ENCODE measurements around the gene LIPC. TPM values are rescaled to one million over a fixed set of nuclear protein-coding genes. Genes with fewer than 3 reads are reported as not detected.

The LIPC gene
- polyA plus RNA-seq, 1 donor (not counting 4 experiments of a cell fraction or from before 2014, with no cell fraction given), result not detected

DNA sequence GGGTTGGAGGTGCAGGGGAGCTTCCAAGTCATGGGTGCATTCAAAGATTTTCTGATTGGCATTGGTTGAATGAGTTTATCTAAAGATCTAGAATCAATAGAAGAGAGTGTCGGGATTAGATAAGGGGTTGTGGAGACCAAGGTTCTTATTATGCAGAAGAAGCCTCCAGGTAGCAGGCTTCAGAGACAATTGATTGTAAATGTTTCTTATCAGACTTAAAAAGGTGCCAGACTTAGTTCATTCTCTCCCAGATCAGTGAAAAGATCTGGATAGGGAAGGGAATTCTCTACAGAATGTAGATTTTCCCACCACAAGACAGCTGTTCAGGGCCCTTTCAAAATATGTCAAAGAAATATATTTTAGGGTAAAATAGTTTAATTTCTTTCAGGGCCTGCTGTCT lies 129.5 kb downstream of the LIPC start:
- no peak overlapping the region for H3K9ac ChIP-seq (ENCODE audit: control insufficient read depth, extremely low read depth, insufficient read depth, low read length)
- H3K4me2 ChIP-seq (ENCODE audit: control insufficient read depth, extremely low read depth, insufficient read depth, low read depth, low read length), result no peak overlapping the region
- DNase-seq (ENCODE audit: low read depth, low spot score), result no peak
- peaks cover 2% of the 10 kb centered on the region for H3K4me1 ChIP-seq (ENCODE audit: control insufficient read depth, extremely low read depth, insufficient read depth, low read length)
- H3K36me3 ChIP-seq (ENCODE audit: control insufficient read depth in 2 of 2, extremely low read depth in 1 of 2, insufficient read depth in 2 of 2, low read length in 2 of 2), result no peaks in the 10 kb centered on the region
- H3K27ac ChIP-seq (ENCODE audit: control insufficient read depth, insufficient read depth, low read length), result no peak overlapping the region
- no peak for FAIRE-seq
- no peaks in the 10 kb centered on the region for H3K9me1 ChIP-seq (ENCODE audit: control insufficient read depth, extremely low read depth, insufficient read depth, low read length)
- H4K20me1 ChIP-seq (ENCODE audit: control insufficient read depth, extremely low read depth, insufficient read depth, low read length), result no peaks in the 10 kb centered on the region
- no peaks in the 10 kb centered on the region for H3K9me3 ChIP-seq (ENCODE audit: control insufficient read depth, low read depth, low read length)
- no peaks in the 10 kb centered on the region for H3K27me3 ChIP-seq (ENCODE audit: control insufficient read depth, extremely low read depth, insufficient read depth, low read length)
- no peak overlapping the region for H3K4me3 ChIP-seq (ENCODE audit: control insufficient read depth in 2 of 3, extremely low read depth in 1 of 3, insufficient read depth in 2 of 3, low read depth in 1 of 3, low read length in 3 of 3)
- TF ChIP-seq EZH2 (IDR thresholded peaks at IDR 0.05; ENCODE audit: low read length), result no peak
- TF ChIP-seq, protein P1, sequence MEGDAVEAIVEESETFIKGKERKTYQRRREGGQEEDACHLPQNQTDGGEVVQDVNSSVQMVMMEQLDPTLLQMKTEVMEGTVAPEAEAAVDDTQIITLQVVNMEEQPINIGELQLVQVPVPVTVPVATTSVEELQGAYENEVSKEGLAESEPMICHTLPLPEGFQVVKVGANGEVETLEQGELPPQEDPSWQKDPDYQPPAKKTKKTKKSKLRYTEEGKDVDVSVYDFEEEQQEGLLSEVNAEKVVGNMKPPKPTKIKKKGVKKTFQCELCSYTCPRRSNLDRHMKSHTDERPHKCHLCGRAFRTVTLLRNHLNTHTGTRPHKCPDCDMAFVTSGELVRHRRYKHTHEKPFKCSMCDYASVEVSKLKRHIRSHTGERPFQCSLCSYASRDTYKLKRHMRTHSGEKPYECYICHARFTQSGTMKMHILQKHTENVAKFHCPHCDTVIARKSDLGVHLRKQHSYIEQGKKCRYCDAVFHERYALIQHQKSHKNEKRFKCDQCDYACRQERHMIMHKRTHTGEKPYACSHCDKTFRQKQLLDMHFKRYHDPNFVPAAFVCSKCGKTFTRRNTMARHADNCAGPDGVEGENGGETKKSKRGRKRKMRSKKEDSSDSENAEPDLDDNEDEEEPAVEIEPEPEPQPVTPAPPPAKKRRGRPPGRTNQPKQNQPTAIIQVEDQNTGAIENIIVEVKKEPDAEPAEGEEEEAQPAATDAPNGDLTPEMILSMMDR (optimal IDR thresholded peaks at IDR 0.05 in 1 of 3, IDR thresholded peaks at IDR 0.05 in 1 of 3, conservative IDR thresholded peaks at IDR 0.05 in 1 of 3; ENCODE audit: extremely low read depth in 1 of 3, insufficient read depth in 2 of 3, low read length in 3 of 3), result no peak
- no peak overlapping the region for H2AFZ ChIP-seq (ENCODE audit: control insufficient read depth, low read length)
- no peaks in the 10 kb centered on the region for H3K79me2 ChIP-seq (ENCODE audit: control insufficient read depth, insufficient read depth, low read length)
- dilution Hi-C loops (cut with MboI; ENCODE audit: extremely low pct_ligation_motif_present, low sequenced_read_pairs), result no loop called here

DNA sequence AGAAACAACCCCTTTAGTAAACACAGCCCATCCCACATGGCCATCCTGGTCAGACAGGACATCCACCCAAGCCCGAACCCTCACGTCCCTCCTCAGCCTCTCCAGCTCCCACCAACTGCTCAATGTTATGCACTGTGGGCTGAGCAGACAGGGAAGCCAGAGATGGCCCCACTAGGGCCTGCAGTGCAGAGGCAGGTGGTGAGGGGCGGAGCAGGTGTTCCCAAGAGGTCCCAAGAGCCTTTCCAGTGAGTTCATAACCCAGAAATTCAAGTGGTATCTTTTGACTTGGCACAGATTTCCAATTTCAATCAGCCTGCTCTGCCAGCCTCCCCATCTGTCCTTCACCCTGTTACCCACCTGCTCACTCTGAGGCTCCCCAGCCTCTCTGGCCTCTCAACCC lies 130.3 kb downstream of the LIPC start:
- H3K4me2 ChIP-seq (ENCODE audit: control insufficient read depth, extremely low read depth, insufficient read depth, low read depth, low read length), result no peak overlapping the region
- no peak overlapping the region for H2AFZ ChIP-seq (ENCODE audit: control insufficient read depth, low read length)
- no peak for TF ChIP-seq EZH2 (IDR thresholded peaks at IDR 0.05; ENCODE audit: low read length)
- TF ChIP-seq, protein P1 (optimal IDR thresholded peaks at IDR 0.05 in 1 of 3, IDR thresholded peaks at IDR 0.05 in 1 of 3, conservative IDR thresholded peaks at IDR 0.05 in 1 of 3; ENCODE audit: extremely low read depth in 1 of 3, insufficient read depth in 2 of 3, low read length in 3 of 3), result no peak
- H3K9ac ChIP-seq (ENCODE audit: control insufficient read depth, extremely low read depth, insufficient read depth, low read length), result no peak overlapping the region
- FAIRE-seq (no peak), DNase-seq (ENCODE audit: low read depth, low spot score) (no peak)
- no peaks in the 10 kb centered on the region for H3K36me3 ChIP-seq (ENCODE audit: control insufficient read depth in 2 of 2, extremely low read depth in 1 of 2, insufficient read depth in 2 of 2, low read length in 2 of 2)
- no peaks in the 10 kb centered on the region for H3K9me3 ChIP-seq (ENCODE audit: control insufficient read depth, low read depth, low read length)
- H3K9me1 ChIP-seq (ENCODE audit: control insufficient read depth, extremely low read depth, insufficient read depth, low read length), result no peaks in the 10 kb centered on the region
- H3K79me2 ChIP-seq (ENCODE audit: control insufficient read depth, insufficient read depth, low read length), result no peaks in the 10 kb centered on the region
- no peaks in the 10 kb centered on the region for H3K27me3 ChIP-seq (ENCODE audit: control insufficient read depth, extremely low read depth, insufficient read depth, low read length)
- dilution Hi-C loops (cut with MboI; ENCODE audit: extremely low pct_ligation_motif_present, low sequenced_read_pairs), result no loop called here
- H3K27ac ChIP-seq (ENCODE audit: control insufficient read depth, insufficient read depth, low read length), result no peak overlapping the region
- peaks cover 3% of the 10 kb centered on the region for H3K4me1 ChIP-seq (ENCODE audit: control insufficient read depth, extremely low read depth, insufficient read depth, low read length)
- H4K20me1 ChIP-seq (ENCODE audit: control insufficient read depth, extremely low read depth, insufficient read depth, low read length), result no peaks in the 10 kb centered on the region
- H3K4me3 ChIP-seq (ENCODE audit: control insufficient read depth in 2 of 3, extremely low read depth in 1 of 3, insufficient read depth in 2 of 3, low read depth in 1 of 3, low read length in 3 of 3), result no peak overlapping the region
